Breast epithelium (tissue), 3 donors: Measurements from ENCODE around the gene RHOV.
A peak's percentile ranks its signal among the peaks of the same experiment; 100 is the strongest.

Source experiments
- POLR2A ChIP-seq: fragments of 450-650 bp; IDR thresholded peaks from one replicate; pipeline ENCODE4 v1.6.1; 2016; ENCODE audit warnings: antibody characterized with exemption, mild to moderate bottlenecking, moderate library complexity
- TF ChIP-seq, protein P1 (sequence below), 3 donors: fragments of 450-650 bp; IDR thresholded peaks; one replicate each; pipeline ENCODE4 v1.5.1; 2016 to 2017; ENCODE audit warnings: antibody characterized with exemption in 3 of 3, mild to moderate bottlenecking in 3 of 3, moderate library complexity in 3 of 3

DNA sequence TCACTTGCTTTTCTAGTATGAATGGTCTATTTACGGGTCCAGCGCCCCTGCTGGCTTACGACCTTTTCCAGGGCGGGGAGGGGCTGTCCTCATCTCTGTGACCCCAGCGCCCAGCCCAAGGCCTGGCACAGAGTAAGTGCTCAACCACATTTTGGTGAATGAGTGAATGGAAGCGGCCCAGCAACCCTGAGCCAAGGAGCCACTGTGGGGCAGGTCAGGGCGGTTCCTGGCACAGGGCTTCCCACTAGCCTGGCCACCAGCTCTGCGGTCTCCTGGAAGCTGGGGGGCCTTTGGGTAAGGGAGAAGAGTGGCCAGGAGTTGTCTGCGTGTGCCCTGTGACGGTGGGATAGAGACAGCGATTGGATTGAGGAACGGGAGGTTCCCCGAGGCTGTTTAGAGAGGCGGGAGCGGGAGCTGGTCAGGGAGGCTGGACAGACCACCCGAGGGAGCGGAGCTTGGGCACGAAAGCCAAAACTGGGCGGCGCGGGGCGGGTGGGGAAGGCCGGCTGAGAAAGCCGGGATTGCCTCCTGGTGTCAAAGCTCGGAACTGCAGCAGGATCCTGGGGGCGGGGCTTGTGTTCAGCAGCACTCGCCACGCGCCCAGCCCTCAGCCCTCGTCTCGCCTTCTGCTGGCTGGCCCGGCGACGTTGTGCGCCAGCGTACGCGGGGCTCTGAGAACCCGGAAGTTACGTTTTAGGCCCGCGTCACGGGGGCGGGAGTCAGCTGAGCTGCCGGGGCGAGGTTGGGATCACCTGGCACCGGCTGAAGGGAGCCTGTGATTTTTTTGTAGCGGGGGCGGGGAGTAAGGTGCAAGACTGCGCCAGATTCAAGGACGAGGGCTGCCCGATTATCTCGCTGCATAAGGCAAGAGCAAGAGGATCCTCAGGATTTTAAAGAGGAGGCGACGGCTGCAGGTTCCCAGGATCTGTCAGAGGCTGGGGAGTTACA, 20.0 kb upstream of the RHOV start, which contains the start of gene VPS18:
- TF ChIP-seq POLR2A, result peak; percentile 57
- TF ChIP-seq, protein P1, sequence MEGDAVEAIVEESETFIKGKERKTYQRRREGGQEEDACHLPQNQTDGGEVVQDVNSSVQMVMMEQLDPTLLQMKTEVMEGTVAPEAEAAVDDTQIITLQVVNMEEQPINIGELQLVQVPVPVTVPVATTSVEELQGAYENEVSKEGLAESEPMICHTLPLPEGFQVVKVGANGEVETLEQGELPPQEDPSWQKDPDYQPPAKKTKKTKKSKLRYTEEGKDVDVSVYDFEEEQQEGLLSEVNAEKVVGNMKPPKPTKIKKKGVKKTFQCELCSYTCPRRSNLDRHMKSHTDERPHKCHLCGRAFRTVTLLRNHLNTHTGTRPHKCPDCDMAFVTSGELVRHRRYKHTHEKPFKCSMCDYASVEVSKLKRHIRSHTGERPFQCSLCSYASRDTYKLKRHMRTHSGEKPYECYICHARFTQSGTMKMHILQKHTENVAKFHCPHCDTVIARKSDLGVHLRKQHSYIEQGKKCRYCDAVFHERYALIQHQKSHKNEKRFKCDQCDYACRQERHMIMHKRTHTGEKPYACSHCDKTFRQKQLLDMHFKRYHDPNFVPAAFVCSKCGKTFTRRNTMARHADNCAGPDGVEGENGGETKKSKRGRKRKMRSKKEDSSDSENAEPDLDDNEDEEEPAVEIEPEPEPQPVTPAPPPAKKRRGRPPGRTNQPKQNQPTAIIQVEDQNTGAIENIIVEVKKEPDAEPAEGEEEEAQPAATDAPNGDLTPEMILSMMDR (IDR thresholded peaks at IDR 0.05), result peak; percentile 99 to 100 (median 99)
